Gastroesophageal sphincter (tissue), 4 donors: ENCODE measurements around the gene APC. TPM values are rescaled to one million over a fixed set of nuclear protein-coding genes. Genes with fewer than 3 reads are reported as not detected.

Source experiments
- ATAC-seq: fragments of 150-250 bp; one replicate; pipeline ENCODE4 v1.9.1; 2016; ENCODE audit warnings: mild to moderate bottlenecking, moderate library complexity
- H3K27ac ChIP-seq, 4 donors: fragments of 200-600 bp; sonication (generic) in 3 of 4; 1 replicate in 3 of 4; 2 replicates in 1 of 4; pipeline ENCODE4 v1.5.1; 2016 to 2019
- H3K27me3 ChIP-seq: fragments of 200-600 bp; sonication (generic); one replicate; pipeline ENCODE4 v1.5.1; 2019
- H3K36me3 ChIP-seq, 2 donors: fragments of 200-600 bp; sonication (generic); one replicate each; pipeline ENCODE4 v1.5.1; 2019; ENCODE audit warnings: control low read depth in 1 of 2
- H3K4me1 ChIP-seq, 3 donors: fragments of 200-600 bp; sonication (generic); 1 replicate in 2 of 3; 2 replicates in 1 of 3; pipeline ENCODE4 v1.5.1; 2016 to 2019; ENCODE audit warnings: control low read depth in 2 of 3
- H3K4me3 ChIP-seq, 2 donors: fragments of 200-600 bp; sonication (generic); one replicate each; pipeline ENCODE4 v1.5.1; 2019; ENCODE audit warnings: mild to moderate bottlenecking in 1 of 2, moderate library complexity in 1 of 2
- H3K9me3 ChIP-seq, 3 donors: fragments of 200-600 bp; sonication (generic); one replicate each; pipeline ENCODE4 v1.5.1; 2017 to 2019; ENCODE audit warnings: control low read depth in 2 of 3
- CTCF ChIP-seq, 4 experiments: fragments of 200-600 bp in 2 of 4; fragments of 450-650 bp in 2 of 4; sonication (generic) in 1 of 4; IDR thresholded peaks; one replicate each; pipeline ENCODE4 v1.5.1; 2017 to 2019; ENCODE audit warnings: antibody characterized with exemption in 4 of 4, mild to moderate bottlenecking in 2 of 4, moderate library complexity in 2 of 4
- EP300 ChIP-seq: sonication (generic); formaldehyde crosslinking; IDR thresholded peaks from one replicate; pipeline ENCODE4 v1.6.1; 2017; ENCODE audit warnings: antibody characterized with exemption, mild to moderate bottlenecking
- POLR2A ChIP-seq, 2 donors: fragments of 450-650 bp; IDR thresholded peaks; one replicate each; pipeline ENCODE4 v1.6.1; 2017; ENCODE audit warnings: antibody characterized with exemption in 2 of 2, mild to moderate bottlenecking in 2 of 2, moderate library complexity in 1 of 2
- POLR2AphosphoS5 ChIP-seq: sonication (generic); formaldehyde crosslinking; IDR thresholded peaks from one replicate; pipeline ENCODE4 v1.6.1; 2017; ENCODE audit warnings: antibody characterized with exemption
- whole genome bisulfite sequencing, 2 donors: methylation state at CpG; one replicate each; pipeline ENCODE4 v1.1.5; 2018; ENCODE audit warnings: low coverage in 1 of 2; 5-methylcytosine and 5-hydroxymethylcytosine counted together
- total RNA-seq, 4 donors: library from RNA; depleted of rRNA; stranded (reverse); fragments of >200 nt; gene quantifications; one replicate each; pipeline ENCODE4 v1.1.0, GENCODE V29; 2016

APC gene
- total RNA-seq, 4 donors from 2014 or later, result 77.3 to 172 (median 112) TPM

- H3K36me3 ChIP-seq, result no peaks in the 10 kb centered on the region
- TF ChIP-seq EP300 (no peak), CTCF (IDR thresholded peaks at IDR 0.05) (no peak), POLR2AphosphoS5 (no peak), POLR2A (IDR thresholded peaks at IDR 0.05) (no peak)
- no peaks in the 10 kb centered on the region for H3K27me3 ChIP-seq
- no peak overlapping the region for H3K27ac ChIP-seq
- no peak overlapping the region for H3K4me3 ChIP-seq
- ATAC-seq, result no peak
- 63 to 82% methylated on average over 2 of the region's 2 CpGs for WGBS, 2 donors
- H3K4me1 ChIP-seq, result peaks cover 0 to 28% (median 5%) of the 10 kb centered on the region in 3 donors
- no peaks in the 10 kb centered on the region for H3K9me3 ChIP-seq
These were observed 17.1 kb upstream of the APC start for GRCh38 chr5:112720576-112720975.

DNA sequence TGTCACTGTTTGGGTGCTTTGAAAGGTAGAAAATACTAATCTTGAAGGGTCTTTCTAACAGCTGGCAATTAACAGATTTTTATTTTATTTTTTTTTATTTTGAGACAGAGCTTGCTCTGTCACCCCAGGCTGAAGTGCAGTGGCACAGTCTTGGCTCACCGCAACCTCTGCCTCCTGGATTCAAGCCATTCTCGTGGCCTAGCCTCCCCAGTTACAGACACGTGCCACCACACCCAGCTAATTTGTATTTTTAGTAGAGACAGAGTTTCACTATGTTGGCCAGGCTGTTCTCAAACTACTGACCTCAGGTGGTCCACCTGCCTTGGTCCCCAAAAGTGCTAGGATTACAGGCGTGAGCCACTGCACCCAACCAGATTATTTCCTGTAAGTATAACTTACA lies 12.8 kb upstream of the APC start:
- Histone ChIP-seq H3K36me3 (no peaks in the 10 kb centered on the region), H3K9me3 (no peaks in the 10 kb centered on the region), H3K27me3 (no peaks in the 10 kb centered on the region), H3K4me3 (no peak overlapping the region), H3K4me1 (peaks cover 2 to 16% (median 2%) of the 10 kb centered on the region in 3 donors), H3K27ac (no peak overlapping the region)
- no peak for TF ChIP-seq CTCF (IDR thresholded peaks at IDR 0.05)
- TF ChIP-seq EP300, result no peak
- no peak for TF ChIP-seq POLR2AphosphoS5
- no peak for TF ChIP-seq POLR2A (IDR thresholded peaks at IDR 0.05)
- WGBS, 2 donors, result 78 to 79% methylated on average over 4 of the region's 4 CpGs
- no peak for ATAC-seq

DNA sequence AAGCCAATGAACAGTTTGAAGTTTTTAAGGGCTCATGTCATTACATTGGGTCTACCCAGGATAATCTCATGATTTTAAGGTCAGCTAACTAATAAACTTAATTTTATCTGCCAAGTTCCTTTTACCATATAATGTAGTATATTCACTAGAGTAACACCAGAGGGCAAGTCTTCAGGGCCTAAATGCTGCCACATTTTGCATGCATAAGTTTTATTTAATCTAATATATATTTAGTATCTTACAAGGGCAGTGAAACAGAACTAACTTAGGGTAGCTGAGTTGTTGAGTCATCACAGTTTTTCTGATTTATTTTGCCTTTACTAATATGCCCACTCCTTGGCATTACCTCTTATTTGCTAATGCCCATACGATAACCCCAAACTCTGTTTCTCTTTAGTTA lies 8.1 kb upstream of the APC start:
- no peaks in the 10 kb centered on the region for H3K36me3 ChIP-seq
- no peak overlapping the region for H3K27ac ChIP-seq
- no peak overlapping the region for H3K4me3 ChIP-seq
- no peaks in the 10 kb centered on the region for H3K9me3 ChIP-seq
- no peaks in the 10 kb centered on the region for H3K27me3 ChIP-seq
- 96% methylated on average over 1 of the region's 1 CpG; no CpG with 5 or more reads in 1 of the 2 donors for WGBS, 2 donors
- H3K4me1 ChIP-seq, result peaks cover 0 to 8% (median 2%) of the 10 kb centered on the region in 3 donors
- no peak for ATAC-seq
- TF ChIP-seq POLR2A (IDR thresholded peaks at IDR 0.05) (no peak), EP300 (no peak), POLR2AphosphoS5 (no peak), CTCF (IDR thresholded peaks at IDR 0.05) (no peak)

GRCh38 chr5:112732131-112732530 lies 5.6 kb upstream of the APC start:
- ATAC-seq, result no peak
- Histone ChIP-seq H3K9me3 (no peaks in the 10 kb centered on the region), H3K27me3 (no peaks in the 10 kb centered on the region), H3K27ac (no peak overlapping the region), H3K4me1 (peaks cover 0 to 33% (median 2%) of the 10 kb centered on the region in 3 donors), H3K36me3 (no peaks in the 10 kb centered on the region), H3K4me3 (no peak overlapping the region)
- 82 to 84% methylated on average over 5 of the region's 5 CpGs for WGBS, 2 donors
- TF ChIP-seq EP300 (no peak), POLR2A (IDR thresholded peaks at IDR 0.05) (no peak), POLR2AphosphoS5 (no peak), CTCF (IDR thresholded peaks at IDR 0.05) (no peak)

GRCh38 chr5:112733586-112733985 lies 4.1 kb upstream of the APC start:
- Histone ChIP-seq H3K36me3 (no peaks in the 10 kb centered on the region), H3K4me3 (no peak overlapping the region), H3K4me1 (peaks cover 2 to 42% (median 4%) of the 10 kb centered on the region in 3 donors), H3K9me3 (no peaks in the 10 kb centered on the region), H3K27ac (no peak overlapping the region), H3K27me3 (no peaks in the 10 kb centered on the region)
- TF ChIP-seq POLR2AphosphoS5 (no peak), CTCF (IDR thresholded peaks at IDR 0.05) (no peak), POLR2A (IDR thresholded peaks at IDR 0.05) (no peak), EP300 (no peak)
- ATAC-seq, result no peak
- 73 to 77% methylated on average over 1 of the region's 1 CpG for WGBS, 2 donors
